ENCODE measurements around the gene YY1. TPM values are rescaled to one million over a fixed set of nuclear protein-coding genes. Genes with fewer than 3 reads are reported as not detected.
A peak's percentile ranks its signal among the peaks of the same experiment; 100 is the strongest.

Gene YY1
- total and polyA plus RNA-seq, 9 of the 15 experiments (the other 6 are each of a cell fraction or from before 2014, with no cell fraction given) = 20.8 to 74.2 (median 46.7) TPM

DNA sequence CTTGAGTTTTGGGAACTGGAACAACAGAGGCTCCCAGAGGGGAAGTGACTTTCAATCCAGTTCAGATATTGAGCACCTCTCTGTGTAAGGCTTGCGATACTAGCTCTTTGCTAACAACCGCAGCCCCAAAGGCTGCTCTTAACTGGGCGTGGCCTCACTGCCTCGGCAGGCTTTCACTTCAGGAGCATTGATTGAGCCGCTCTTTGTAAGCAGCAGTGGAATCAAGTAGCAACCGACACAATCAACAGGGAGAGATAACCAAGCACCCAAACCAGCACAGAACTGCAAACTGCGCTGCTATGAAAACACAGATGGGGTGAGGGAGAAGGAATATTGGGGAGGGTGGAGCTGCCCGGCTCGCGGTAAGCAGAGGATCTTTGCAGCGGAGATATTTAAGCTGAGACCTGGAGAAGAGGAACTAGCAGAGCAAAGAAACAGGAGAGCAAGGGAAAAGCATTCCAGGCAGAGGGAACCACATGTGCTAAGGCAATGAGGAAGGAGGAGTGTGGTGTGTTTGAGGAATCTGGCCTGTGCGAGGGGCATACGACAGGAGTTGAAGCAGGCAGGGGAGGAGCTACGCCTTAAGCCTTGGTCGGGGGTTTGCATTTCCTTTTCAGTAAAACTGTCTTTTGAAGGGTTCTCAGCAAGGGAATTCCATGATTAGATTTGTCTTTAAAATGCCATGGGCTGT is 17.3 kb upstream of the YY1 start (continued):
- TF ChIP-seq ATF1 (CRISPR knock-in tag; IDR thresholded peaks at IDR 0.05) (no peak), ATF1 (tag; IDR thresholded peaks at IDR 0.05) (no peak), MTA1 (IDR thresholded peaks at IDR 0.05; ENCODE audit: borderline replicate concordance) (0 out of 2 replicates have a peak, but pooled peaks have one; percentile 23), FOXA3 (CRISPR knock-in tag; conservative IDR thresholded peaks at IDR 0.05 in 1 of 2, IDR thresholded peaks at IDR 0.05 in 1 of 2) (0 out of 4 replicates have a peak, but pooled peaks of 1 of the 2 experiments have one; percentile 14), ZFX (CRISPR knock-in tag; IDR thresholded peaks at IDR 0.05) (peak; percentile 25; the same call in 1 of the 2 replicates), TBP (optimal IDR thresholded peaks at IDR 0.05; ENCODE audit: low read depth, low read length) (peak; percentile 30), SMARCA5 (IDR thresholded peaks at IDR 0.05) (peak; percentile 66; the same call in 1 of the 2 replicates), BRCA1 (IDR thresholded peaks at IDR 0.05) (no peak), BRCA1 (CRISPR knock-in tag; IDR thresholded peaks at IDR 0.05) (no peak), SUPT5H (IDR thresholded peaks at IDR 0.05) (0 out of 2 replicates have a peak, but pooled peaks have one; percentile 33), RBM25 (IDR thresholded peaks at IDR 0.05; ENCODE audit: low read depth, low read length, severe bottlenecking) (peak; percentile 17), CBFA2T3 (IDR thresholded peaks at IDR 0.05) (0 out of 2 replicates have a peak, but pooled peaks have one; percentile 34), HDAC2 (IDR thresholded peaks at IDR 0.05) (0 out of 2 replicates have a peak, but pooled peaks have one; percentile 42)
- TF ChIP-seq, protein P1, sequence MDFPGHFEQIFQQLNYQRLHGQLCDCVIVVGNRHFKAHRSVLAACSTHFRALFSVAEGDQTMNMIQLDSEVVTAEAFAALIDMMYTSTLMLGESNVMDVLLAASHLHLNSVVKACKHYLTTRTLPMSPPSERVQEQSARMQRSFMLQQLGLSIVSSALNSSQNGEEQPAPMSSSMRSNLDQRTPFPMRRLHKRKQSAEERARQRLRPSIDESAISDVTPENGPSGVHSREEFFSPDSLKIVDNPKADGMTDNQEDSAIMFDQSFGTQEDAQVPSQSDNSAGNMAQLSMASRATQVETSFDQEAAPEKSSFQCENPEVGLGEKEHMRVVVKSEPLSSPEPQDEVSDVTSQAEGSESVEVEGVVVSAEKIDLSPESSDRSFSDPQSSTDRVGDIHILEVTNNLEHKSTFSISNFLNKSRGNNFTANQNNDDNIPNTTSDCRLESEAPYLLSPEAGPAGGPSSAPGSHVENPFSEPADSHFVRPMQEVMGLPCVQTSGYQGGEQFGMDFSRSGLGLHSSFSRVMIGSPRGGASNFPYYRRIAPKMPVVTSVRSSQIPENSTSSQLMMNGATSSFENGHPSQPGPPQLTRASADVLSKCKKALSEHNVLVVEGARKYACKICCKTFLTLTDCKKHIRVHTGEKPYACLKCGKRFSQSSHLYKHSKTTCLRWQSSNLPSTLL (IDR thresholded peaks at IDR 0.05) = no peak
- TF ChIP-seq, protein P2, sequence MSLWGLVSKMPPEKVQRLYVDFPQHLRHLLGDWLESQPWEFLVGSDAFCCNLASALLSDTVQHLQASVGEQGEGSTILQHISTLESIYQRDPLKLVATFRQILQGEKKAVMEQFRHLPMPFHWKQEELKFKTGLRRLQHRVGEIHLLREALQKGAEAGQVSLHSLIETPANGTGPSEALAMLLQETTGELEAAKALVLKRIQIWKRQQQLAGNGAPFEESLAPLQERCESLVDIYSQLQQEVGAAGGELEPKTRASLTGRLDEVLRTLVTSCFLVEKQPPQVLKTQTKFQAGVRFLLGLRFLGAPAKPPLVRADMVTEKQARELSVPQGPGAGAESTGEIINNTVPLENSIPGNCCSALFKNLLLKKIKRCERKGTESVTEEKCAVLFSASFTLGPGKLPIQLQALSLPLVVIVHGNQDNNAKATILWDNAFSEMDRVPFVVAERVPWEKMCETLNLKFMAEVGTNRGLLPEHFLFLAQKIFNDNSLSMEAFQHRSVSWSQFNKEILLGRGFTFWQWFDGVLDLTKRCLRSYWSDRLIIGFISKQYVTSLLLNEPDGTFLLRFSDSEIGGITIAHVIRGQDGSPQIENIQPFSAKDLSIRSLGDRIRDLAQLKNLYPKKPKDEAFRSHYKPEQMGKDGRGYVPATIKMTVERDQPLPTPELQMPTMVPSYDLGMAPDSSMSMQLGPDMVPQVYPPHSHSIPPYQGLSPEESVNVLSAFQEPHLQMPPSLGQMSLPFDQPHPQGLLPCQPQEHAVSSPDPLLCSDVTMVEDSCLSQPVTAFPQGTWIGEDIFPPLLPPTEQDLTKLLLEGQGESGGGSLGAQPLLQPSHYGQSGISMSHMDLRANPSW (CRISPR knock-in tag; IDR thresholded peaks at IDR 0.05) = no peak
- TF ChIP-seq, protein P3, sequence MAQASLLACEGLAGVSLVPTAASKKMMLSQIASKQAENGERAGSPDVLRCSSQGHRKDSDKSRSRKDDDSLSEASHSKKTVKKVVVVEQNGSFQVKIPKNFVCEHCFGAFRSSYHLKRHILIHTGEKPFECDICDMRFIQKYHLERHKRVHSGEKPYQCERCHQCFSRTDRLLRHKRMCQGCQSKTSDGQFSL (CRISPR knock-in tag; IDR thresholded peaks at IDR 0.05) = no peak
- TF ChIP-seq, protein P3 (tag; IDR thresholded peaks at IDR 0.05) = no peak
- TF ChIP-seq, protein P4, sequence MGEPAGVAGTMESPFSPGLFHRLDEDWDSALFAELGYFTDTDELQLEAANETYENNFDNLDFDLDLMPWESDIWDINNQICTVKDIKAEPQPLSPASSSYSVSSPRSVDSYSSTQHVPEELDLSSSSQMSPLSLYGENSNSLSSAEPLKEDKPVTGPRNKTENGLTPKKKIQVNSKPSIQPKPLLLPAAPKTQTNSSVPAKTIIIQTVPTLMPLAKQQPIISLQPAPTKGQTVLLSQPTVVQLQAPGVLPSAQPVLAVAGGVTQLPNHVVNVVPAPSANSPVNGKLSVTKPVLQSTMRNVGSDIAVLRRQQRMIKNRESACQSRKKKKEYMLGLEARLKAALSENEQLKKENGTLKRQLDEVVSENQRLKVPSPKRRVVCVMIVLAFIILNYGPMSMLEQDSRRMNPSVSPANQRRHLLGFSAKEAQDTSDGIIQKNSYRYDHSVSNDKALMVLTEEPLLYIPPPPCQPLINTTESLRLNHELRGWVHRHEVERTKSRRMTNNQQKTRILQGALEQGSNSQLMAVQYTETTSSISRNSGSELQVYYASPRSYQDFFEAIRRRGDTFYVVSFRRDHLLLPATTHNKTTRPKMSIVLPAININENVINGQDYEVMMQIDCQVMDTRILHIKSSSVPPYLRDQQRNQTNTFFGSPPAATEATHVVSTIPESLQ (CRISPR knock-in tag; IDR thresholded peaks at IDR 0.05) = no peak
- TF ChIP-seq, protein P5, sequence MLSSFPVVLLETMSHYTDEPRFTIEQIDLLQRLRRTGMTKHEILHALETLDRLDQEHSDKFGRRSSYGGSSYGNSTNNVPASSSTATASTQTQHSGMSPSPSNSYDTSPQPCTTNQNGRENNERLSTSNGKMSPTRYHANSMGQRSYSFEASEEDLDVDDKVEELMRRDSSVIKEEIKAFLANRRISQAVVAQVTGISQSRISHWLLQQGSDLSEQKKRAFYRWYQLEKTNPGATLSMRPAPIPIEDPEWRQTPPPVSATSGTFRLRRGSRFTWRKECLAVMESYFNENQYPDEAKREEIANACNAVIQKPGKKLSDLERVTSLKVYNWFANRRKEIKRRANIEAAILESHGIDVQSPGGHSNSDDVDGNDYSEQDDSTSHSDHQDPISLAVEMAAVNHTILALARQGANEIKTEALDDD (IDR thresholded peaks at IDR 0.05) = peak; percentile 73
